ENCODE data around the gene TAOK1.
A peak's percentile ranks its signal among the peaks of the same experiment; 100 is the strongest.

Gene TAOK1

DNA sequence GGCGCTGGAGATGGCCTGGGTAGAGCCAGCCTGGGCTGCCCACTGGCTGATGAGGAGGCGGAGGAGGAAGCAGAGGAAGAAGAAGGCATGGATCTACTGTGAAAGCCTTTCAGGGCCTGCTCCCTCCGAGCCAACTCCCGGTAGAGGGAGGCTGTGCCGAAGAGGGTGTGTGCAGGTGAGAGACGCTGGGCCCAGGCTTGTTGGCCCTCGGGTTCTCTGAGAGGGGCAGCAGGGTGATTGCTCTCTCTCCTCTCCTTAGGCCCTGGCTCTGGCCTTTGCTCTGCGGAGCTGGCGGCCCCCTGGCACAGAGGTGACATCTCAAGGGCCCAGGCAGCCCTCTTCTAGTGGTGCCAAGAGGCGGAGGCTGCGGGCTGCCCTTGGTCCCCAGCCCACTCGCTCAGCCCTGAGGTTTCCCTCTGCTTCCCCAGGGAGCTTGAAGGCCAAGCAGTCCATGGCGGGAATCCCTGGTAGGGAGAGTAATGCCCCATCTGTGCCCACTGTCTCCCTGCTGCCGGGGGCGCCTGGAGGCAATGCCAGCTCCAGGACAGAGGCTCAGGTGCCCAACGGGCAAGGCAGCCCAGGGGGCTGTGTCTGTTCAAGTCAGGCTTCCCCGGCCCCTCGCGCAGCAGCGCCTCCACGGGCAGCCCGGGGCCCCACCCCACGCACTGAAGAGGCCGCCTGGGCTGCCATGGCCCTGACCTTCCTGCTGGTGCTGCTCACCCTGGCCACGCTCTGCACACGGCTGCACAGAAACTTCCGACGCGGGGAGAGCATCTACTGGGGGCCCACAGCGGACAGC is 181.9 kb downstream of the TAOK1 start:
- DNase-seq, result no peak

DNA sequence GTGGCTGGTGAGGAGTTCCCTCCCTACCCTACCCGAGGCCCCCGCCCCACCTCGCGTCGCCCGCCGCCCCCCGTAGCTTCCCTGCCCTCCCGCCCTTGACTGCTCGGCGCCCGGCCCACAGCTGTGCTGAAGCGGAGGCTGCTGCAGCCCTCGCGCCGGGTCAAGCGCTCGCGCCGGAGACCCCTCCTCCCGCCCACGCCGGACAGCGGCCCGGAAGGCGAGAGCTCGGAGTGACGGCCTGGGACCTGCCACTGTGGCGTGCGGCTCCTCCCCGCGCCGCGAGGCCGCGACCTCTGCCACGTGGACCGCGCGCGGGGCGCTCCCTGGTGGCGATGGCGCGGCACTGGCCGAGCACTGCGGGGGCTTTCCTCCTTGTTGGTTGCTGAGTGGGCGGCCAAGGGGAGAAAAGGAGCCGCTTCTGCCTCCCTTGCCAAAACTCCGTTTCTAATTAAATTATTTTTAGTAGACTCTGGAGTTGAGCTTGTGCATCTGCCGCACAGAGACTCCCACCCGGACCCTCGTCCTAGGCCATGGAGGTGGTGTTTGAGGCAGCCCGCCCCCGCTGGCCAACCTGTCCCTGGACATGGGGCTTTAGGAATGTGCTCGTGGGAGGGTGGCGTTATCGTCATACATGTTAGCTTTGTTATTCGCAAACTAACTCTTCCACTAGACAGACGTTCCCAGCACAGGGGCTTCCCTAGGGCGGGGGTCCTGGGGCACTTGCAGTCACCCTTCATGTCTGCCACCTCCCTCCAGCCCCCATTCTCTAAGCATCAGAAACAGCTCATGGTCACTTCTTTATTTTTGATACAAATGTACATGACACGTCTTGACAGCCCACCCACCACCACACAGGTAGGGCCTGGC is 182.8 kb downstream of the TAOK1 start:
- DNase-seq, result no peak

DNA sequence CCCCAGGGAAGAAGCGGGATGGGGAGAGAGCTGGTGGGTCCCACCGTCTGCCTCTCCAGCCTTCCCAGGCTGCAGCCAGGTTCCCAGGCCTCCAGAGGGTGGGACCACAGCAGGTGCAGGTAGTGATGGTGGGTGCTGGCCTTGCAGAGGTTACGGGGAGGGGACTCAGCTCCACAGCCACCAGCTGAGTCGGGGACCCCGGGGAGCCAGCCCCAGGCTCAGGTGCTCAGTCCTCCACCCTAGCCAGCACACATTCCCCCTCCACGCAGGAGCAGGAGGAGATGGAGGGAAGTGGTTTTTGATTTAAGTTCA is 183.4 kb downstream of the TAOK1 start:
- DNase-seq, result no peak

DNA sequence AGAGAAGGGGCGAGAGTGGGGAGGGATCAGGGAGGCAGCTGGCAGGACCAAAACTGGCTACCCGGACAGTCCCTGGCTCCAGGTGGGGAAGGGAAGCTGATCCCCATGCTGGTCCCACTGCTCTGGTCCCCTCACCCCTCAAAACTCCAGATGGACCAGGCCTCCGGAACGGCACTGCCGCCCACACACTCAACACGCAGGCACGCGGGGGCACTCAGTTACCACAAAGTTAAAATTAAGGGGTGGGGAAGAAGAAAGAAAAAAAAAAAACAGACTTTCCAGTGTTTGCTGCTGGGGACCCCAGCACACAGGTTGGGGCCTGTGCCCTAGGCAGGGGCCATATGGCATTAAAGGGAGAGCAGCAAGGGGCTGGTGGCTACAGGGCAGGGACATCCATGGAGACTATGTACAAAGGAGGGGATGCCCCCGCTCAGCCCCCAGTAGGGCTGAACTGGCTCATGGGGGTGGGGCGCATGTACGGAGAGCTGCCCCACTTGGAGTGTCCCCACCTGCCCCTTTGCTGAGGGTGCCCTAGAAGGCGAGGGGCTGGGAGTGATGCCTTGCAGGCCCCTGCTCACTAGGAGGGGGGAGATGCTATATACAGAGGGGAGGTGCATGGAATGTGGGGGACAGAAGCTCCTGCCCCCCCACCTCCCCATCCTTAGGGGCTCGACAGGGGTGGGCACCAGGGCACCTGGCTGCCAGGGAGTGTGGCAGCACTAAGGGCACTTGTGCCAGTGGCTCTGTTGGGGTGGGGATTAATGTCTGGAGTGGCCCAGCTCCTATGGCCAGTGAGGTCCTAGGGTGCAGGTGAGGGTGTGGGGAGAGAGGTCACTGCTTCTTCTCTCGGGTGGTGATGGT is 183.9 kb downstream of the TAOK1 start:
- no peak for DNase-seq

DNA sequence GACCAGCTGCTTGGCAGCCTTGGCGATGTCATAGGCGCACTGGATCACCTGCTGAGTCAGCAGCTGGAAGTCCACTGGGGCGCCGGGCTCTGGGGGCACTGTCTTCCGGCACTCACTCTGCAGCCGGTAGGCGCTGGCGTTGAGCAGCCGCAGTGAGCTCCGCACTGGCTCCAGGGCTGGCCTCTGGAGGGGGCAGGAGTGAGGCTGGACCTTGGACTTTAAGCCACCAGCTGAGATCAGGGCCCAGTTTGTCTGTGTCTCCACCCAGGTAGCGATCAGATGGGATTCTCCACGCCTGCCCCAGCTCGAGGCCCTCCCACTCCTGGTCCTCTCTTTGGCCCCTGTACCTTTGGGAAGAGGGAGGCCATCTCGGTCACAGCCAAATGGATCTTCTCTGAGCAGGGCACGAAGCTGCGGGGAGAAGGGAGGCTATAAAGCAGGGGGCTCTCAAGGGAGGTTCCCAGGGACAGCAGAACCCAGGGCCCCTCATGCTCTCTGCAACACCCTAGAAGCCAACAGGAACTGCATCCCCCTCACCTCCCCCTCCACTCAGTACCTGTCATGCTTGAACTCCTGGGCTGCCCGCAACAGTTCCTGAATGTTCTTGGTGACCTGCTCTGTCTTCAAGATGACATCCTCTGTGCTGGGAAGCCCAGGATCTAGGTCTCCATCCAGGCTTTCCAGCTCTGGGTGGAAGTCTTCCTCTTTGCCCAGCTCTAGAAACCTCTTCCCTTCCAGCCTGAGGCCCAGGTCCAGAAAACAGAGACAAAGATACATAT is 184.8 kb downstream of the TAOK1 start:
- DNase-seq, result no peak

DNA sequence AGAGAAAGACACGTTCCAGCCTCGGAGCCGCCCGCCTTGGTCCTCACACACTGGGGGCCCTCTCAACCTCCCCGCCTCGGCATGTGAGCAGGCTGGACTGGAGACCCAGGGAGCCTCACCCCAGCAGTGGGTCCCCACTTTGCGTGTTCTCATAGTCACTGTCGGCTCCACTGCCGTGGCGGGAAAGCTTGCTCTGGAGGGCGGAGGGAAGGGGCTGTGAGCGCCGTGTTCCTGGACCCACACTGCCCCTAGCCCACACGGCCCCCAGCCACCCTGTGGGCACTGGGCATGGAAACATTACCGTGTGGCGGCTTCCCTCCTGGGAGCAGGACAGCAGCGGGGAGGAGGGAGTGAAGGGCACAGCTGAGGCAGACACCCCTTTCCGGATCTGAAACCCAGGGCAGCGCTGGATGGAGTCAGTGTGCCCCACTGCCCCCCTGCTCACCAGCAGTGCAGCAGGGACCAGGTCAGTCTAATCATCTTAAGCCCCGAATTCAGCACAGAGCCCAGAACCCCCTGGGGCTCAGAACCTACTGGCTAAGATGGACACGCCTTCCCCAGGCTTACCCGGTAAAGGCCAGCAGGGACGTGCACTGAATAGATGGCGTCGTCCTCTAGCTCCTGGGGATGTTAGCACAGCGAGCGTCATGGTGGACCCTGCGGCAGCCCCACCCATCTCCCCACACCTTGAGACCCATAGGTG is 185.5 kb downstream of the TAOK1 start:
- DNase-seq, result no peak

DNA sequence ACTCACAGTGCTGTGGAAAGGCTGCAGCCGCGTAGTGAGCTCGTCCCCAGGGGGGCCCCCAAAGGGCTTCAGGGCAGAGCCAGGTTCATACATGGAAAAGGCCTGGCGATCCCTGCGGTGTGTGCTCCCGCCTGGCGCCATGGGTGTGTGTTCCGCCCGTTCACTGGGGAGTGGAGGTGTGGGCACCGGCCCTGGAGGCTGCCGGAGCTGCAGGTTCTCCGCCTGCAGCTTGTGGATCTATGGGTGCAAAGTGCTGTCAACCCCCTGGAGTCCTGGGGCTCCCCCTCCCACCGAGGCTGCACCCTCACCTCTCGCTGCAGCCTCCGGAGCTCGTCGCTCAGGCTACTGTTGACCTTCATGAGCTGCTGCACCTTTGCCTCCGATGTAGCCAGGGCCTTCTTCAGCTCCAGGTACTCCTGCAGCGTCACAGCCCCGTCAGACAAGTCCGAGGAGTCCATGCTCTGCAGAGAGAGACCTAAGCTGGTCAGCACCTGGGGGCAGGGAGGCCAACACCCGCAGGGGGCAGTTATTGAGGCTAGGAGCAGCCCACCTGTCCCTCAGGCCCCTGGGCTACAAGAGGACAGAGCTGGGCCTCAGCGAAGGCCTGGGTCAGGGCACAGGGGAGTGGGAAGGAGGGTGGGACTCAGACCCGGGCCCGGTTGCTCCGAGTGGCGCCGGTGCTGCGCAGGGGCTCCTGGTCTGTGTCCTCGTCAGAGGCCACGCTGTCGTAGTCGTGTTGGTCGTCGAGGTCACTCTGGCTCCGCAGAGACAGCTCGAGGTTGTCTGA is 186.2 kb downstream of the TAOK1 start:
- DNase-seq, result no peak

DNA sequence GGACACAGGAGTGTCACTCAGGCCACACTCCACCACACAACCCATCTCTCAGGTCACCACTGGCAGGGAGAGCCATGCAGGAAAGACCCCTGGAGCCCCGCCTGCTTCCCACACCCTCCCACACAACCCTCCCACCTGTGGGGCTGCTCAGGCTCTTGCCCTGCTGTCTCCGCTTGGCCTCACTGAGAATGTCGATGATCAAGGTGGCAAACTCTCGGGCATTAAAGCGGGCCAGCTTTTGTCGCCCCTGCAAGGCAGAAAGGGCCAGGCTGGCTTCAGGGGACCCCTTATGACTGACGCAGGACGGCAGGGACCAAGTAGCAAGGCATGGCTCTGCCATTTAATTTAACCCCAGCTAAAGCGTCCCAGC is 186.8 kb downstream of the TAOK1 start:
- DNase-seq, result no peak

DNA sequence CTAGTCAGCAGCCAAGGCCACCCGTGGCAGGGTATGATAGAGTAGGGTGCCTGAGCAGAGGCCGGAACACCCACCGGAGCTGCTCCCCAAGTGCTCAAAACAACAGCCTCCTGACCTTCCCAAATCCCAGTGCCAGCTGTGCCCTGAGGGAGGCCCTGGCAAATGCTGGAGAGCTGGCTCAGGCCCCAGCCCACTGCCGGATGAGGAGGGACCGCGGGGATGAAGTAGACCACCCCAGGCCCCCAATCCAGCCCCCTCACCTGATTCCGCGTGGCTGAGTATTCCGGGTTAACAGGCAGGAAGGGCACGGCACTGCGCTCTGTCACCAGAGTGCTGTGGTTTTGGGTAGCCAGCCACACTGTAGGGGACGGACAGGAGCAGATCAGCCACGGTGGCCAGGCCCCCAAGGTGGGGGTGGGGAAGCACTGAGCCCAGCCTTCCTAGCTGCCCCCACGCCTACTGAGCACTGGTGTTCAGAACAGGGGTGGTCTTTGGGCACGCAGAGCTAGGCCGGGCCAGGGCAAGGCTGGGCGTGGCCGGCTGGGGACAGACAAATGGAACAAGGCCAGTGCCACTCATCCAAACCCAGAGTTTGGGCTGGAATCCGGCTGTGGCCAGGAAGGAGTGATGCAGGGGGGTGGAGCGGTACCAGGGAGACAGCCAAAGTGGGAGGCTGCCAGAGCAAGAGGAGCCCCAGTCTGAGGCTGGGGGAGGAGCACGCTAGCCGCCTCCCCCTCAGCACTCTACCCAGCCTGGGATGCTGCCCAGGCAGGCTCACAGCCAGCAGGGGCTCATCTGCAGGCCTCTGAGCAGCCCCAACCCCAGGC is 187.4 kb downstream of the TAOK1 start:
- no peak for DNase-seq

DNA sequence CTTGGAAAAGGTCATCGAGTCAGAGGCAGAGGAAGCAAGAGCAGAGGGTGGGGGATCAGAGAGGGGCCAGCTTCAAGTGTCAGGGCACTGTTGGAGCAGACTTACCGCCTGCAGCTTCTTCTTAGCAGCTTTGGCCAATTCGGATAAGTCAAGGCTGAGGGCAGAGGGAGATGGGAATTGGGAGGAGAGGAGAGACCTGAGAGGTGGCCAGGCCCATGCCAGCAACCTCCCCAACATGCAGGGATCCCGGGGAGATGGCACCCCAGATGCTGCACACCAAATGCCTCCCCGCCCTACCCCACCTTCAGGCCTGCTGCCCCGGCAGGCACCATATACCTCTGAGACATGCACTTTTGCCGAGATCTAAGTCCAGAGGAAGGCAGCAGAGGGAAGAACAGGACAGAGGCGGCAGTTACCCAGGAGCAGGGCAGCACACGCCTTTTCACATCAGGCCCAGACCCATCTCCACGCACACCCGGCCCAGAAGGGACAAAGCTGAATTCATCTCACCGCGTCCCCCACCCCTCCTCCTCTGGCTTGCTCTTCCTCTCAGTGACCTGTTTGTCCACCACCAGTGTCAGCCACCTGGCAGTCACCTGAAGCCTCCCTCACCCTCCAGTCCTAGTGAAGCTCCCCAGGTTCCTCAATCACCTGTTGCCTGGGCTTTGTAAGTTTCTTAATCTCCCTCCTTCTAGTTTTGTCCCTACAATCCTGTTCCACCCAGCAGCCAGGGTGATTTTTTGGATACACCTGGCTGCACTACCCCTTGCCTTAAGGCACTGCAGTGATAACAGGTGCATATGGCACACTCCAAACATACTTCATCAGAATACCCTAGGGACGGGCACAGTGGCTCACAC is 188.7 kb downstream of the TAOK1 start:
- DNase-seq, result no peak

DNA sequence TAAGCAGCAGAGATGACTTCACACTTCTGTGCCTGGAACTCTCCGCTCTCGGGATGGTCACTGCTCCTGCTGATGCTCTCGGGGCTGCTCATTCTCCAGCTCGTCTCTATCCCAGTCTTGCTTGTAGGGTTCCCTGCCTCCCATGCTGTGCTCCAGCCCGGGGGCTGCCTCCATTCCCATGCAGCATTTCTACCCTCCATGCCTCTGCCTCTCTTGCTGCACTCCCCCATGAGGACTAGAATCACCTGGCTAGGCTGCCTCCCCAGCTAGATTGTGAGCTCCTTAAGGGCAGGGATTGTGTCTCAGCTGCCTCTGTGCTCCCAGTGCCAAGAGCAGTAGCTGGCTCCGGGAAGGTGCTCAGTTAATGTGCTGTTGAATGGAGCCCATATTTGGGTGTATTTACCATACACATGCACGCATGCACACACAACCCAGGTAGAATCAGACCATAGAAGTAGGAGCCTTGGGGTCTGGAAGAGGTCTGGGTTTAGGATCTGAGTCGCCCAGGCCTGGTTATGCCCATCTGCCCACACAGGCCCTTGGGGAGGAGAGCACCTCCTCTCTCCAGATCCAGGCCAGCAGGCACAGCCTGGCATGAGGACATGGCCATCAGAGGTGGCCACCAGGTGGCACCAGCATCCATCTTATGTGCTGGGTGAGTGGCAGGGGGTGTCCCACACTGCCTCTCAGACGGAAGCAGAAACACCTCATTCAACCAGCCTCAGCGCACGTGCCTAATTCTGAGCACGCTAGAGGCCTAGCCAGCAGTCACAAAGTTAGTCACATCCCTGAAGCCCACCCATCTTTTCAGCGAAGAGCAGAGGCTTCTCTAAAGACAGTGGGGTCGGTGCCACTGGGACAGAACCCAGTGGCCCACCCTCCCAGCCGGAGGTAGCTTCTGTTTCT is 190.0 kb downstream of the TAOK1 start:
- peak; percentile 92 for DNase-seq

DNA sequence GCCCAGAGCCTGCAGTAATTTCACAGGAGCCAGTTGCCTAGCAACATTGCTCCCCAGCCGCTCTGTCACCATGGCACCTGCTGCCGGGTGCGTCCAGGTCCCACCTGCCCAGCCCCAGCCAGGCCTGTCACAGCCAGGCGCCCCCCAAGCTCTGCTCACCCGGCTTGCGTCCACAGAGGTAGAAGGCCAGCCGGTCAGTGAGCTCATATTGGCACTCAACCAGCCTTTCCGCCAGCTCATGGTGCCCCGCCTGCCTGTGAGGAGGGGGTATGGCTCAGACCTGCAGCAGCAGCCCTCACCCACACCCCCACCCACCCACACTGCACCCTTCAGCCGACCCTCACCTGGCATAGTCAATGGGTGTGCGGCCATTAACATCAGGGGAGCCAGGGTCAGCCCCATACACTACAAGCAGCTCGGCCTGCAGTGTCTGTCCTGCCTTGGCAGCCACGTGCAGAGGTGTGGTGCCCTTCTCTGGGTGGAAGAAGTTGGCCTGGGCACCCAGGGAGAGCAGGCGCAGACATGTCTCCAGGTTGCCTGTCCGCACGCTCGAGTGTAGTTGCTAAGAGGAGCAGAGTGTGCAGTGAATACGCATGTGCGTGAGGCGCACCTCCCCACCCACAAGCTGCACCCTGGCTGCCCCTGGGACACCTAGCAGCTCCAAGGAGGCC is 191.6 kb downstream of the TAOK1 start:
- no peak for DNase-seq

DNA sequence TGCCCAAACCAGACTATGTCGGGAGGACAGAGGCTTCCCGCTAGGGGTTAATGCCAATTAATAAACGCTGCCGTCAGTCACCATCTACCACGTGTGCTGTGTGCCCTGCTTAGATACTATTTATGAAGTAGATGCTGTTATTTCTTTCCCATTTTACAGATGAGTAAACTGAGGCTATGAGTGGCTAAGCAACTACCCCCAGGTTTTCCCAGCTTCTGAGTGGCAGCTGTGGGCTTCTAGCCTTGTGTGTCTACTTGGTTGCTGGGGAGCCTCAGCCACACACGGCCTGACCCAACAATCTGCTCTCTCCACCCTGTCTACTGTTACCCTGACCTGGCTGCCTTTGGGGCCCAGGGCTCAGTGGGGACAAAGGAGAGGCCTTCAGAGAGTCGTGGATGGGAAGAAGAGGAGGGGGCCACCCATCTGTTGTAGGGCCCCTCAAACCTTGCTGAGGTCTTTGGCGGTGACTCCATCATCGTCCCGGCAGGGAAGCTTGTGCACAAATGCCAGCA is 192.1 kb downstream of the TAOK1 start:
- DNase-seq, result no peak

DNA sequence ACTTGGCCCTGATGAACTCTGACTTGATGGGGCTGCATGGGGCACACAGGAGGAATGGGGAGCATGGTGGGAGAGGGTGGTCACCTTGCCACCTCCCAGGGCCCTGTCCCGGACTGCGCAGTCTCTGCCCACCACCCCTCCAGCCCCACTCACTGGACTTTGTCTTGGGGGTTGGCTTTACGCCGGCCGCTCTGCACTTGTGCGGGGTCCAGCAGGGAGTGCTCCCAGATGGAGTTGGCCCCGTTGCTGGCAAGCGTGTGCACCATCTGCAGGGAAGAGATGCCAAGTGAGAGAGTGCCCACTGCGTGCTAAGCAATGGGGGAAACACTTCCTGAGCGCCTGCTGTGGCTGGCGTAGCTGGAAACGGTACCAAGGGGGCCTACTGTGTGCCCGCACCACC is 192.6 kb downstream of the TAOK1 start:
- DNase-seq, result no peak

DNA sequence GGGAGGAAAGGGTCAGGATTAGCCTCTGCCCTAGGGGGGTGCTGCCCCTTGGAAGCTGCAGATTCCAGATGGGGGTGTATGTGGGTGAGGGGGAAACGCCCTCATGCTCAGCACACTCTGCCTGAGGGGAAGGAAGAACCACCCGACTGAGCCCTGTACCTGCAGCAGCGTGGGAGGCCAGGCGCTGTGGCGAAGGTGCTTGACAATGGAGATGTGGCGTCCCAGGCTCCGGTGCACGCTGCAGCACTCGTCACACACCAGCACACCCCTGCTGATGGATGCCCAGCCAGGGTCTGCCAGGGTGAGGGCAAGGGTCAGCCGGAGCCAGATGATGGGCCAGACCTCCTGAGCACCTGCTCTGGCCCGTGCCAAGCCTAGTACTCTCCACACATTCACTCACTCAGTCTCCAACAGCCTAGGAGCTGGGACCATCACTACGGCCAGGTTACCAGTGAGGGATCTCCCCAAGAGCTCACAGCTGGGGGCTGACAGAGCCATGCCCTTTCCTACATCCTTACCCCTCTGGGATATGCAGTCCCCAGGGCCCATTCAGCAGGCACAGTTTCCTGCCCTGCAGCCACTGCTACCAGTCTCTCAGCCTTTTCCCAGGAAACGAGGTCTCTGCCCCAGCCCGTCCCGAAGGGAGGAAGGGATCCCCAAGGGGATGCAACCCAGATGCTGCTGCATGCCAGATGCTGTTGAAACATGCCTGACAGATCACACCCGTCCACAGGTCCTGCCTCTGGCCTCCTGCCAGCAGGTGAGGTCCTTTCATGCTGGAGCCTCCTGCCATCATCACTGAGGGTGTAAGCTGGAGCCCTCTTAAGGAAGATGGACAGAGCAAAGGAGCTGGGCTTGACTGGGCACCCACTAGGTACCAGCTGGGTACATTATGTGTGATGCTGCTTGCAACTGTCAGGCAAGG is 193.4 kb downstream of the TAOK1 start:
- DNase-seq, result no peak

DNA sequence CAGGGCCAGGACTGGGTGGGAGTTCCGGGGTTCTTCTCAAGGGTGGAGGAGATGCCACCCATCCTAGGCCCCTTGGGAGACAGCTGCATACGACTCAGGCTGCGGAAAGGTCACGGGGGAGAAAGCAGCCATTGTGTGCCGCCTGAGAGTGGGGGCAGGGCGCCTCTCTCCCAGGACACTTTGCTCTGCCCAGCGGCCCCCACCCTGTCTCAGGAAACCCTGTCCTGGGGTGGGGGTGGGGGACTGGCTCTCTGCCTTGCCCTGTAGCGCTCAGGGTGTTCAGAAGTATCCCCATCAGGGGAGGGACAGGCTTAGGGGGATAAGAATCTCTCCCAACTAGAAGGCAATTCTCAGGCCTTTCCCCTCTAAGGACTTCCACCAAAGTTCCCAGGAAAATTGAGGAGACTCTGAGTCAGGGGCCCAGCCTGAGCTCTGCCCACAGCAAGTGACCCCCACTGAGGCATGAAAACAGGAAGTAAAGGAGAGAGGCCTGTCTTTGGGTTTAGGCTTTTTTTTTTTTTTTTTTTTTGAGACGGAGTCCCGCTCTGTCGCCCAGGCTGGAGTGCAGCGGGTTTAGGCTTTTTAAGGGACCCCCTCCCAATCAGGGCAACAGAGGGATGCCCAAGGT is 194.4 kb downstream of the TAOK1 start:
- no peak for DNase-seq

Data from 8988T (cell line).